ENCODE measurements around the gene CLCN4. TPM values are rescaled to one million over a fixed set of nuclear protein-coding genes. Genes with fewer than 3 reads are reported as not detected.

The CLCN4 gene
- polyA plus RNA-seq, 3 donors: 4.5 to 4.9 (median 4.6) TPM

DNA sequence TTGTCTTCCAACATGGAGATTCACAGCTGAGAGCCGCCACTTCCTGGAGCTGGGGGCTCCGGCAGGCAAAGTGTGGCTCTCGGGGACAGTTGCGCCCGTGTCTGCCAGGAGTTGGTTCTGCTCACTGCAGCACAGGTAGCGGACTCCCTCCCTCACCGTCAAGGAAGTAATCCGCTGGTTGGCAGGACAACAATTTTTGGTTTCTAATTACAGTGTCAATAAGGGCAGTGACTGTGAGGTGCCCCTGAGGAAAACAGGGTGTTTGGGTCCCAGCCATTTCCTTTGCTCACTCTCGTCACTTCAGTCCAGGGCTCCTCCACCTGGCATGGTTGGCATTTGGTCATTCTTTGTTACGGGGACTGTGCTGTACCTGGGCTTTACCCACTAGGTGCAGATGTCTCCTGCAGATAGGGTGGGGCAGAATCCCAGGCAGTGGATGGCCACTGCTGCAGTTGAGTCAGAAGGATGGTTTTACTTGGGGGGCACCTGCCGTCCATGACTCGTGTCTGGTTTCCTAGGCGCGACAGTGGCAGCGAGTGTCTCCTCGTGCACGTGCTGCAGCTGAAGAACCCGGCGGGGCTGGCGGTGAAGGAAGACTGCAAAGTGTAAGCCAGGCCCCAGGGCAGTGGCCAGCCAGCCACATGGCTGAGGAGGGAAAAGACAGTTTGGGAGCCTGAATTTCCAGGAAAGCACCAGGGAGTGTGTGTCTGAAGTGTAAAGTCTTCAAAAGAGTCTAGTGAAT, 32.1 kb upstream of the CLCN4 start:
- no peak for DNase-seq (ENCODE audit: extremely low read depth in 1 of 11, low read depth in 9 of 11, low spot score in 4 of 11)

DNA sequence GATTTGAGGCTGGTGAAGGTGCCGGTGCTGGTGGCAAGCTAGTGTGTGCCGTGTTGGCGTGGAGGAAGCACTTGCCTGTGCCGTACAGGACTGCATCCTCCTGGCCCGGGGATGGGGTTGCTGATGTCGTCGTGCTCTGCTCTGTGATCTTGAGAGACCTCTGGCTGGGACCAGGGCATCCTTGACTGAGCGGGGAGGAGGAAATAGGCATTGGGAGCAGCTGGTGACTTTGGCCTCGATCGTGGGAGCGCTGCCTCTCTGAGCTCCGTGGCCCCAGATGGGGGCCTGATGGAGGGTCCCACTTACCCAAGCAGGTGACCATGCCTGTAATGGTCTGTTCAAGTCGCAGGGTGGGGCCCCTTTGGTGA, 31.5 kb upstream of the CLCN4 start:
- DNase-seq (ENCODE audit: extremely low read depth in 1 of 11, low read depth in 9 of 11, low spot score in 4 of 11): no peak

DNA sequence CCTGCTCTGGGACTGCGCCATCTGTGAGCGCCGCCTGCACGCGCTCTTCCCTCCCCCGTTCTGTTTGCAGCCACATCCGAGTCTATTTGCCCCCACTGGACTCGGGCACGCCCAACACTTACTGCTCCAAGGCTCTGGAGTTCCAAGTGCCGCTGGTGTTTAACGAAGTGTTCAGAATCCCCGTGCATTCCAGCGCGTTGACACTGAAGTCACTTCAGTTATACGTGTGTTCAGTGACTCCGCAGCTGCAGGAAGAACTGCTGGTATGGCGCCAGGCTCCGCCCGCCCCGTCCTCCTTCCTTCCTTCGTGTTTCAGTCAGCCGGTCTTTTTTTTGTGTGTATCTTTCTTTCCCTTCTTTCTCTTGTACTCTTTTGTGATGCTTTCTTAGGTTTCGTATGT, 30.7 kb upstream of the CLCN4 start:
- no peak for DNase-seq (ENCODE audit: extremely low read depth in 1 of 11, low read depth in 9 of 11, low spot score in 4 of 11)

DNA sequence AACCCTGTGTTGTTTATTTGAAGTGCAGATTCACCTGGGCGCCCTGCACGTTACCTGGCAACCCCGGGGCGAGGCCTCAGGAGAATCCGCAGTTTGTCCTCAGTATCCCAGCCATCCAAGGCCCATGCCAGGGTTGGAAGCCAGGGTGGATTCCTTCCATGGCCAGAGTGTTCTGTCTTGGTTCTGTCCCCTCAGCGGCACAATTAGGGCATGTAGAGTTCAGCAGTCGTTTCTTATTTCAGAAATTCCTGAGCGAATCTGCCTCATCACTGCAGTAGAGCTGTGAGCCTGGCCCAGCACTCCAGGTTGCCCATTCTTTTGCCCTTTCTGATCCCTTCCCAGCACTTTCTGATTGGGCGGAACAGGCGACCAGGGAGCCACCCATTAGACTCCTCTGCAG, 29.9 kb upstream of the CLCN4 start:
- DNase-seq (ENCODE audit: extremely low read depth in 1 of 11, low read depth in 9 of 11, low spot score in 4 of 11): no peak

DNA sequence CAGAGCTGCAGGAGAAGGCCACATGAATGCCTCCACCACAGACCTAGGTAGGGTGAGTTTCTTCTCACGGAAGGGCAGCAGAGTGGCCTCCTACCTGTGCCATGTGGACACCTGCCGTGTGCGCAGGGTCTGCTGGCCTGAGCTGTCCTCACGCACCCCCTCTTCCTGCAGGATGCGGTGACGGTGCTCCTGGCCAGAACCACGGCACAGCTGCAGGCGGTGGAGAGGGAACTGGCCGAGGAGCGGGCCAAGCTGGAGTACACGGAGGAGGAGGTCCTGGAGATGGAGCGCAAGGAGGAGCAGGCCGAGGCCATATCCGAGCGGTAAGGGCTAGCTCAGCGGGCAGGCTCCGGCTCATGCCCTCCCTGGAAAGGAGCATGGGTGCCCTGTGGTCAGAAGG, 28.4 kb upstream of the CLCN4 start:
- DNase-seq (ENCODE audit: extremely low read depth in 1 of 11, low read depth in 9 of 11, low spot score in 4 of 11): no peak

DNA sequence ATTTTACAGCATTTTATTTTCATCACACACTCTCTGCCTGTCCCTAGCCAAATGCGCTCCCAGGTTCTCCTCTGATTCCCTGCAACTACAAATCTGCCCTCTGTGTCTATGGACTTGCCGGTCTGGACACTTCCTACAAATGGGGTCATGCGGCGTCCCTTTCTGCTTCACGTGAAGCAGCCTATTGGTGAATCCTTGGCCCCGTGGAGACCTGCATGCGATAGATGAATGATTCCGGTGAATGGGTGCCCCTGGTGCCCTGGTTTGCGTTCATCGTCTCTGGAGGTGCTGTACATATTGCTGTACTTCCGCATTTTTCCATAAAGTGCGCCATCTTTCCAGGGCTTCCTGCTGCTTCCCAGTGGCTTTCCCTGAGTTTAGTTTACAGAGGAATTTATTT, 27.5 kb upstream of the CLCN4 start:
- DNase-seq (ENCODE audit: extremely low read depth in 1 of 11, low read depth in 9 of 11, low spot score in 4 of 11): no peak

DNA sequence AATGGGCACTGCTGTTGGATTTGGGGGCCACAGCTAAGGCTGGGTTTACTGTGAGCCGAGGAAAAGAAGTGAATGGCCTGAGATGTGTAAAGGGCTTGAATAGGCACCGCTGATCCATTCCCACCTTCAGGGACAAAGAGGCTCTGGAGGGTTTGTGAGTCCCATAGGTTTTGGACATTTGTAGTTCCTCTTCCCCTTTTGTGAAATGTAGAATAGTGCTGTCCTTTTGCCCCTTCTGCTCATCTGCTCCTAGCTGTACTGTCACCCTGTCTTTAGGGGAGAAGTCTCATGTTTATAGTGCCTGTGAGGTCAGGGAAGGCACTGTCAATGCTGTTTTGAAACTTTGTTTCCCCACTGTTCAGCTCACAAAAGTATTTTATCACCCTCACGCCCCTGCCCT, 26.4 kb upstream of the CLCN4 start:
- DNase-seq (ENCODE audit: extremely low read depth in 1 of 11, low read depth in 9 of 11, low spot score in 4 of 11): no peak

DNA sequence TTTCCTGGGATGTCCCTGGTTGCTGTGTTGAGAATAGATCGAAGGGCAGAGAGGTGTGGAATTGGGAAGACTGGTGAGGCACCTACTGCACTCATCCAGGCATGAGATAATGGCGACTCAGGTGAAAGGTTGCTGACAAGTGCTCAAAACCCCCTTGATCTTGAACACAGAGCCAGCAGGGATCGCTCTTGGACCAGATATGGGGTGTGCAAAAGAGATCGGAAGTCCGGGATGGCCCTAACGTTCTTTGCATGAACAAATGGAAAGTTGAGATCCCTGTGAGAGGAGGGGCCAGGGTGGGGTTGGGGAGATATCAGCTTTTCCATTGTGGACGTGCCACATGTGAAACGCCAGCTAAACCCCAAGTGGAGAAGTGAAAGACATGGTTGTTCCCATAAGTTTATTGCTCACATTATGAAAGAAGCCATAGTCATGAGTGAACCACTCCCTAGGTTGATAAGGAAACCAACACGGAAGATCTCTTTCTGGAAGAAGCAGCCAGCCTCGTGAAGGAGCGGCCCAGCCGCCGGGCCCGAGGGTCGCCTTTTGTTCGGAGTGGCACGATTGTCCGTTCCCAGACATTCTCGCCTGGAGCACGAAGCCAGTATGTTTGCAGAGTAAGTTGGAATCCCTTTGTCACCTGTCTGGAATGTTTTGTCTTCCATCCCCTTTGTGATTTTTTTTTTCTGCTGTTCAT, 22.6 kb upstream of the CLCN4 start:
- no peak for DNase-seq (ENCODE audit: extremely low read depth in 1 of 11, low read depth in 9 of 11, low spot score in 4 of 11)

DNA sequence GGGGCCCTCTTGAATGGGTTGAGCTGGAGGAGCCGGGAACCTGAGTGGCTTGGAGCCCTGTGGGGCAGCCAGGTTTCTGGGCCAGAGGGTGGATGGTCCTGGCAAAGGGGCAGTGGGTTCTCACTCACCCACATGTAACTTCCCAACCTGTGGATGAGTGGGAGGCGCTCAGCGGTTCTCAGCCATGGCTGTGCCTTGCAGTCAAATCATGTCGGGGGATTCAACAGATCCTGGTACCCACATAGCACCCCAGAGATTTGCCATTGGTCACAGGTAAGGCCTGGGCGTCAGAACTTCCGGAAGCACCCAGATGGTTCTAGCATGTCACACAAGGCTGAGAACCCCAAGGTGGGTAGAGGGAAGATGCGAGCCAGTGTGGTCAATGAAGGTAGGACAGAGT, 21.9 kb upstream of the CLCN4 start:
- DNase-seq (ENCODE audit: extremely low read depth in 1 of 11, low read depth in 9 of 11, low spot score in 4 of 11): no peak

DNA sequence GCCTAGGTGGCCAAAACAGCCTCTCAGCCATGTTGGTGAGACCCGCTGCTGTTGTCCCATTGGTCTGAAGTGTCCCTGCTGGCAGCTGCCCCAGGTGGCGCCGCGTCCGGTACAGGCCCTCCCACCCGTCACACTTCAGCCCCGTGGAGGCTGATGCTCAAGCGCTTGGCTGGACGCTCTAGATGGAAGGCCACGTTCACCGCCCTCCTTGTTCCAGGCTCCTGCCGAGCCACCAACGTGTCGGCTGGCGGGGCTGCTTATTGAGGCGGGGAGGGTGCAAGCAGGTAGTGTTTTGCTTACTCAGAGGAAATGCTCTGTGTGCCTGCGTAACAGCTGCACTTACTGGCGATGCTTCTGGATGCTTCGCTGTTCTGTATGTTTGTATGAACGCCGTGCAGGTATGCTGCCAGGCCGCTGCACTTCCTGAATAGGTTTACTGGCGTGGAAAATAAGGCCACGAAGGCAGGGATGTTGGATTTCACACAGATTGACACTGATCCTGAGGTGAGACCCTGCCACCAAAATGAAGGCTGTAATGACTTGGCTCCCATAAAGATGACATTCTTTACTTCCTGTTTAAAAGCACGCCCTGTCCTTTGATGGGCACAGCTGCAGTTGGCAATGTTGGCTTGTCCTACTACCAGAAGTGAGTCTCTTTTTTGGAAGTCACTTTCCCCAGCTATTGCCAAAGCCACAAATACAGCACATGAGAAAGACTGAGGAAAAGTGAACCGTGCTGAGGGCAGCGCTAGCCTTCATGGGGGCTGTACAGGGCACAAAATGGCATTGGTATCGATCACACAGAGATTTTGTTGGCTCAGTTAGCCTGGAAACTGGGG, 21.0 kb upstream of the CLCN4 start:
- no peak for DNase-seq (ENCODE audit: extremely low read depth in 1 of 11, low read depth in 9 of 11, low spot score in 4 of 11)

DNA sequence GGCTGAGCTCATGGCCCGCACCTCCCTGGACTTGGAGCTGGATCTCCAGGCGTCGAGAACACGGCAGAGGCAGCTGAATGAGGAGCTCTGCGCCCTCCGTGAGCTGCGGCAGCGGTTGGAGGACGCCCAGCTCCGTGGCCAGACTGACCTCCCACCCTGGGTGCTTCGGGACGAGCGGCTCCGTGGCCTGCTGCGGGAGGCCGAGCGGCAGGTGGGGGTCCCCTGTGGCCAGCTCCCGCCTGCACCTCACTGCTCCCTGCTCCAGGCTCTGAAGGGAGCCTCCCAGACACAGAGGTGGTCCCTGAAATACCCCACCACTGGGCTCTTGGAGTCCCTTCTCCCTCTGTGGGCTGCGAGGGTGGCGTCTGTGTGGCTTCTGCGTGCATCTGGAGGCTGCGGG, 18.0 kb upstream of the CLCN4 start:
- no peak for DNase-seq (ENCODE audit: extremely low read depth in 1 of 11, low read depth in 9 of 11, low spot score in 4 of 11)

DNA sequence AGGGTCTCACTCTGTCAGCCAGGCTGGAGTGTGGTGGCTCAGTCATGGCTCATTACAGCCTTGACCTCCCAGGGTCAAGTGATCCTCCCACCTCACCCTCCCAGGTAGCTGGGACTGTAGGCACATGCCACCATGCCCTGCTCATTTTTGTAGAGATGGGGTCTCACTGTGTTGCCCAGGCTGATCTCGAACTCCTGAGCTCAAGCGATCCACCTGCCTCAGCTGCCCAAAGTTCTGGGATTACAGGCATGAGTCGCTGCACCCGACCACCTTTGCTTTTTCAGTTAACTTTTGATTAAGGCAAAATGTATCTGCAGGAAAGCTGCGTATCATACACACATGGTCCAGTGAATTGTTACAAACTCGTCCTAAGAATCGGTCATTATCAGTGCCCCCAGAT, 16.5 kb upstream of the CLCN4 start:
- DNase-seq (ENCODE audit: extremely low read depth in 1 of 11, low read depth in 9 of 11, low spot score in 4 of 11): no peak

DNA sequence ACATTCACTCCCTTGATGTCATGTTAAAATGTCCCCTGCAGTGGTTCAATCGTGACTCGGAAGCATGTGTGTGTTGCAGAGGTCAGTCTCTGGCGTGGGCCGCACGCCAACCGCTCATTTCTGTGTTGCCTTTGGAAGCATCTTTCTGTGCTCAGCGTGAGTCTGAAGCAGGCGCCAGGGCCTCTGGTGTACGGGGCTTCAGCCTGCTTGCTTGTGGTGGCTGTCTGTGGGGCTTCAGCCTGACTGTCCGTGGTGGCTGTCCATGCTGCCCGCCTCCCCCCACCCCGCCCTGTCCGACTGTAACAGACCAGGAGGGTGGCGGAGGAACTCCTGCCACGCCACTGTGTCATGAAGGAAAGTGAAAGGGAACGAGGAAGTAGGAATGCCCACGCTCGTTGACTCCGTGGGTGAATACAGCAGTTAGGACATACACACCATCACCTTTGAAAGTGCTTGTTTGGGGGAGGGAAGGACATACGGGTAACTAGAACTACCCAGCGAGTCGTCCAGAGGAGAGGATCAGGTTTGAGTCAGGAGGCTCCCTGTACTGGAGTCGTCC, 14.7 kb upstream of the CLCN4 start:
- no peak for DNase-seq (ENCODE audit: extremely low read depth in 1 of 11, low read depth in 9 of 11, low spot score in 4 of 11)

DNA sequence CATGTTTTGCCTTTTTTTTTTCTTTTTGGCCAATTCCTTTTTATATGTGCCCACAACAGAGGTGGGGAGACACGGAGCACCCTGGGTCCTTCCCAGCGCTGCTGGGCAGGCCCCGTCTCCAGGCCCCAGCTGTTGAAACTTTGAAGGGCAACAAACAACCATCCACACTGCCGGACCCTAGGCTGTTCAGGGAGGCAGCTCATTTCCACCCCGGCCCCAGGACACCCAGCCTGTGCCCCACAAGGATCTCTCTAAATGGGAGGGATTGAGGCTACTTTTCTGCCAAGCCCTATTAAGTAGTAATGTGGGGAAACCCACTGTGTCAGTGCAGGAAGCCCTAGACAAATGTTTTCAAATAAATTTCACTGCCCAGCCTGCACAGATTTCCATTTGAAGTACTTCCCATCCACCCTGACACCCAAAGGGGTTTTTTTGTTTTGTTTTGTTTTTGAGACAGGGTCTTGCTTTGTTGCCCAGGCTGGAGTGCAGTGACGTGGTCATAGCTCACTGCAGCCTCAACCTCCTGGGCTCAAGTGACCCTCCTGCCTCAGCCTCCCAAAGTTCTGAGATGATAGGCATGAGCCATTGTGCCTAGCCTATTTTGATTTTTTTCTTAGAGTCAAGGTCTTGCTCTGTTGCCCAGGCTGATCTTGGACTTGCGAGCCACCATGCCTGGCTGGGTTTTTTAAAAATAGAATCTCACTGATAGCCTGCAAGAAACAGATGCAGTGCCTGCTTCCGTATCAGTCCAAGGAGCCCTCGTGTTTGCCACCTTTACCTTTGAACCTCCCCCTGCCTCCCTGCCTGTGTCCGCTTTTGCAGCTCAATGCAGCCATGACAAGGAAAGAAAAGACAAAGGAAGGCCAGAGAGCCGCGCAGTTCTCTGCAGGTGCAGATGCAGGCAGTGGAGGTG, 13.4 kb upstream of the CLCN4 start:
- no peak for DNase-seq (ENCODE audit: extremely low read depth in 1 of 11, low read depth in 9 of 11, low spot score in 4 of 11)

DNA sequence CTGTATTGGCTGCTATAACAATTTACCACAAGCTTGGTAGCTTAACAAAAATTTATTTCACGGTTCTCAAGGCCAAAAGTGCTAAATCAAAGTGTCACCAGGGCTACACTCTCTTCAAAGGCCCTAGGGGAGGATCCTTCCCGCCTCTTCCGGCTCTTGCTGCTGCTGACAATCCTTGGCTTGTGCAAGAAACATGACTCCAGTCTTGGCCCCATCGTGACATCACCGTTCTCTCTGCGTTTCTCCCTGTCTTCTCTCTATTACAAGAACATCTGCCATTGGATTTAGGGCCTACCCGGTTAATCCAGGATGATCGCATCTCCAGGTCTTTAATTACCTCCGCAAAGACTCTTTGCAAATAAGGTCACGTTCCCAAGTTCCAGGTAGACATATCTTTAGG, 10.4 kb upstream of the CLCN4 start:
- DNase-seq (ENCODE audit: extremely low read depth in 1 of 11, low read depth in 9 of 11, low spot score in 4 of 11): no peak

DNA sequence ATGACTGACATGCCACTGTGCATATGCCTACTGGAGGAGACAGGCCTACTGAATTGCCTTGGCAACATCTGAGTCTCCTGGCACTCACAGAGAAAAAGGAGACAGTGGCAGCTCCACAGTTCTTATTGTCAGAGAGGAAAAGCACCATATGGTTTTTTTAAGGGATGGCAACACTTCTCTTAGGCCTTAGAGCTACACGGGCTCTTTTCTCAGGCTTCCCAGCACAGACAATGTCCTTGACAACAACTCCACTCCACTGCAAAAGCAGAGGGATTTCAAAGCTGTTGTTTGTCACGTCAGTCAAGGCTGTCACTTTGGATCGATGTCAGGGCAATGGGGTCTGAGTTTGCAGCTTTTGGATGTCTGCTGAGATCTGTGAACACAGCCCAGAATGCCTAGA, 4.7 kb upstream of the CLCN4 start:
- DNase-seq (ENCODE audit: extremely low read depth in 1 of 11, low read depth in 9 of 11, low spot score in 4 of 11): no peak

DNA sequence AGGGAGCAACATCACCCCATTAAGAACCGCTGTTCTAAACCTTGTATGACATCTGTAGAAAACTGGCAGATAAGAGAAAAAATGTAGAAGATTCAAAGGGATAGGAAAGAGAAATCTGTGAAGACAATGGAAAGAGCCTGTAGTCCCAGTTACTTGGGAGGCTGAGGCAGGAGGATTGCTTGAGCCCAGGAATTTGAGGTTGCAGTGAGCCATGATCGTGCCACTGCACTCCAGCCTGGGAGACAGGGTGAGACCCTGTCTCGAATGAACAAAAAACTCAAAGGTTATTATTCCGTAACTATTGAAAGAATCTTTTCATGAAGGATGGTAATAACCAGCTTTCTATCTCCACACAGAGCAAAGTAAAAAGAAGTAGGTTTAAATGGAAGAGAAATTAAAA, 1.6 kb upstream of the CLCN4 start:
- no peak for DNase-seq (ENCODE audit: extremely low read depth in 1 of 11, low read depth in 9 of 11, low spot score in 4 of 11)

DNA sequence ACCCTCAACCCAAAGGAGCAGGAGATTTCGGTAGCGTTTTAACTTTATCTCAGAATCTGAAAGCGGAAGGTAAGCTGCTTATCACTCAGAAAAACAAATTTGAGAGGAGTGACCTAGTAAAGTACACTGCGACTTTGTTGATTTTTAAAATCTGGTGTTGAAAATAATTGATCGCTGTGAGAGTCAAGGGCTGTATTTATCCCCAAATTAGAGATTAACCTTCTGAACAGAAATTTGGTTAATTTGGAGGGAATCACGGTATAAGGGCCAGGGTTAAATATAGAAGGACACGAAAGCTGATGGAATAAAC, 212 bp downstream of the CLCN4 start:
- DNase-seq (ENCODE audit: extremely low read depth in 1 of 11, low read depth in 9 of 11, low spot score in 4 of 11): no peak

DNA sequence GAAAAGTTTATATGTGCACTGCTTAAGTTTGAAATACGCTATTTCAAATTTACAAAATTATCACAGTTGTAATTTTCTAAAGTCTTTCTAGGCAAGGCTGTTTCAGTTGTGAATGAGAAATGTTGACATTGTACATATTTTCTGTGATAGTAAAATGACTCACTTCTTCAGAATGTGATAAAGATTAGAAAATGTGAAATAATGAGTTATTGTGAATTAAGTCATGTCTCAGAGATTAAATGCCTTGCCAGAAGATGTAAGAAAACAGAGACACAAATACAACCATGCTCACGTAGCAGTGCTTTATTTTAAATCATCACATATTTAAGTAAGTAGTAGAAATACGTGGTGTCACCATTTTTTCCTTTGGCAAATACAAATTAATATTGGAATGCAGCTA, 768 bp downstream of the CLCN4 start:
- no peak for DNase-seq (ENCODE audit: extremely low read depth in 1 of 11, low read depth in 9 of 11, low spot score in 4 of 11)
